ENCODE results near the gene IPO4. TPM values are rescaled to one million over a fixed set of nuclear protein-coding genes. Genes with fewer than 3 reads are reported as not detected.

IPO4 gene
- total RNA-seq, 1 donor from 2014 or later = 42.3 TPM

Other genes with a start within 250 kb of the IPO4 start
- 41.7 and 45.9 TPM in 2 replicates for gene DHRS4, start 235.0 kb downstream of the IPO4 start, total RNA-seq
- gene DHRS4L2, start 199.9 kb downstream of the IPO4 start, total RNA-seq = 8.4 and 11.5 TPM in 2 replicates
- gene CARMIL3, start 136.8 kb downstream of the IPO4 start, total RNA-seq = 0.17 TPM in 1 of 2 replicates, not detected in the other
- not detected in 2 replicates for gene CPNE6, start 117.3 kb downstream of the IPO4 start, total RNA-seq
- gene PCK2, start 94.5 kb downstream of the IPO4 start, total RNA-seq = 26.8 and 35.3 TPM in 2 replicates
- 50.9 and 56.8 TPM in 2 replicates for gene DCAF11, start 74.0 kb downstream of the IPO4 start, total RNA-seq
- 0.65 and 0.96 TPM in 2 replicates for gene NRL, start 73.9 kb downstream of the IPO4 start, total RNA-seq
- gene FITM1, start 58.2 kb downstream of the IPO4 start, total RNA-seq = 0.20 TPM in 2 replicates
- gene PSME1, start 52.6 kb downstream of the IPO4 start, total RNA-seq = 87.2 and 96.2 TPM in 2 replicates
- gene EMC9, start 47.2 kb downstream of the IPO4 start, total RNA-seq = 11.4 and 14.0 TPM in 2 replicates
- gene PSME2, start 42.2 kb downstream of the IPO4 start, total RNA-seq = 58.8 and 64.5 TPM in 2 replicates
- gene RNF31, start 41.3 kb downstream of the IPO4 start, total RNA-seq = 26.7 and 35.1 TPM in 2 replicates
- gene IRF9, start 27.6 kb downstream of the IPO4 start, total RNA-seq = 54.0 and 57.1 TPM in 2 replicates
- 0.65 and 1.2 TPM in 2 replicates for gene REC8, start 16.7 kb downstream of the IPO4 start, total RNA-seq
- 102 and 113 TPM in 2 replicates for gene TM9SF1, start 6.6 kb upstream of the IPO4 start, total RNA-seq
- gene TSSK4, start 16.9 kb upstream of the IPO4 start, total RNA-seq = 0.07 and 0.53 TPM in 2 replicates
- 21.8 and 24.1 TPM in 2 replicates for gene CHMP4A, start 24.7 kb upstream of the IPO4 start, total RNA-seq
- gene MDP1, start 27.2 kb upstream of the IPO4 start, total RNA-seq = 14.8 and 15.4 TPM in 2 replicates
- gene NEDD8, start 43.6 kb upstream of the IPO4 start, total RNA-seq = 122 and 125 TPM in 2 replicates
- gene GMPR2, start 44.1 kb upstream of the IPO4 start, total RNA-seq = 88.9 and 107 TPM in 2 replicates
- gene TINF2, start 53.8 kb upstream of the IPO4 start, total RNA-seq = 55.0 and 55.8 TPM in 2 replicates
- gene TGM1, start 74.4 kb upstream of the IPO4 start, total RNA-seq = 0.65 and 1.5 TPM in 2 replicates
- 22.6 and 33.2 TPM in 2 replicates for gene RABGGTA, start 82.8 kb upstream of the IPO4 start, total RNA-seq
- 12.9 and 29.0 TPM in 2 replicates for gene DHRS1, start 111.0 kb upstream of the IPO4 start, total RNA-seq
- 21.2 and 28.0 TPM in 2 replicates for gene NOP9, start 111.0 kb upstream of the IPO4 start, total RNA-seq
- gene CIDEB, start 119.2 kb upstream of the IPO4 start, total RNA-seq = 1.6 and 2.3 TPM in 2 replicates
- gene LTB4R2, start 121.3 kb upstream of the IPO4 start, total RNA-seq = 3.0 and 4.8 TPM in 2 replicates
- gene LTB4R, start 122.7 kb upstream of the IPO4 start, total RNA-seq = 1.9 and 2.7 TPM in 2 replicates
- gene ADCY4, start 146.3 kb upstream of the IPO4 start, total RNA-seq = 3.3 and 4.9 TPM in 2 replicates
- 0.26 TPM in 1 of 2 replicates, not detected in the other for gene RIPK3, start 151.2 kb upstream of the IPO4 start, total RNA-seq
- gene NFATC4, start 179.4 kb upstream of the IPO4 start, total RNA-seq = 56.5 and 76.4 TPM in 2 replicates
- 6.9 and 16.7 TPM in 2 replicates for gene NYNRIN, start 210.2 kb upstream of the IPO4 start, total RNA-seq
- gene CBLN3, start 240.9 kb upstream of the IPO4 start, total RNA-seq = 3.5 and 4.2 TPM in 2 replicates
- gene KHNYN, start 241.1 kb upstream of the IPO4 start, total RNA-seq = 66.7 and 68.0 TPM in 2 replicates